ENCODE results near the gene CHD2. TPM values are rescaled to one million over a fixed set of nuclear protein-coding genes. Genes with fewer than 3 reads are reported as not detected.
"Not testable (repeated sequence)": the region's sequence is repeated elsewhere in the genome, so short reads cannot be mapped to it uniquely, and the experiment has no call there.

Gene CHD2
- total RNA-seq, 1 donor, result 947 TPM

GRCh38 chr15:92907896-92908712 lies 8.0 kb downstream of the CHD2 start:
- Histone ChIP-seq H3K27me3 (ENCODE audit: insufficient read depth, low read length) (no peaks in the 10 kb centered on the region), H3K4me3 (ENCODE audit: low read length) (no peak overlapping the region), H3K9me3 (ENCODE audit: low read depth, low read length) (no peaks in the 10 kb centered on the region), H3K4me1 (ENCODE audit: insufficient read depth, low read length) (peaks cover 80% of the 10 kb centered on the region)

- Histone ChIP-seq H3K4me1 (ENCODE audit: insufficient read depth, low read length) (peaks cover 86% of the 10 kb centered on the region), H3K9me3 (ENCODE audit: low read depth, low read length) (no peaks in the 10 kb centered on the region), H3K4me3 (ENCODE audit: low read length) (no peak overlapping the region)
Measured at GRCh38 chr15:92908713-92909057, 8.6 kb downstream of the CHD2 start.

GRCh38 chr15:92909136-92909781 lies 9.1 kb downstream of the CHD2 start:
- Histone ChIP-seq H3K4me1 (ENCODE audit: insufficient read depth, low read length) (peaks cover 92% of the 10 kb centered on the region), H3K9me3 (ENCODE audit: low read depth, low read length) (no peaks in the 10 kb centered on the region), H3K27me3 (ENCODE audit: insufficient read depth, low read length) (no peaks in the 10 kb centered on the region), H3K4me3 (ENCODE audit: low read length) (no peak overlapping the region)

More at GRCh38 chr15:92908713-92909057, 8.6 kb downstream of the CHD2 start:
- no peaks in the 10 kb centered on the region for H3K27me3 ChIP-seq (ENCODE audit: insufficient read depth, low read length)

- no peak overlapping the region for H3K4me3 ChIP-seq (ENCODE audit: low read length)
- no peaks in the 10 kb centered on the region for H3K27me3 ChIP-seq (ENCODE audit: insufficient read depth, low read length)
- no peaks in the 10 kb centered on the region for H3K9me3 ChIP-seq (ENCODE audit: low read depth, low read length)
- H3K4me1 ChIP-seq (ENCODE audit: insufficient read depth, low read length), result peaks cover 95% of the 10 kb centered on the region
Measured at GRCh38 chr15:92910451-92910850, 10.3 kb downstream of the CHD2 start.

- H3K9me3 ChIP-seq (ENCODE audit: low read depth, low read length), result no peaks in the 10 kb centered on the region
- no peak overlapping the region for H3K4me3 ChIP-seq (ENCODE audit: low read length)
- H3K4me1 ChIP-seq (ENCODE audit: insufficient read depth, low read length), result peaks cover 91% of the 10 kb centered on the region
- no peaks in the 10 kb centered on the region for H3K27me3 ChIP-seq (ENCODE audit: insufficient read depth, low read length)
Measured at GRCh38 chr15:92914103-92914499, 14.0 kb downstream of the CHD2 start.

- H3K27me3 ChIP-seq (ENCODE audit: insufficient read depth, low read length), result no peaks in the 10 kb centered on the region
- H3K4me3 ChIP-seq (ENCODE audit: low read length), result no peak overlapping the region
- H3K9me3 ChIP-seq (ENCODE audit: low read depth, low read length), result no peaks in the 10 kb centered on the region
- H3K4me1 ChIP-seq (ENCODE audit: insufficient read depth, low read length), result peaks cover 86% of the 10 kb centered on the region
Measured at GRCh38 chr15:92914768-92915221, 14.7 kb downstream of the CHD2 start.

DNA sequence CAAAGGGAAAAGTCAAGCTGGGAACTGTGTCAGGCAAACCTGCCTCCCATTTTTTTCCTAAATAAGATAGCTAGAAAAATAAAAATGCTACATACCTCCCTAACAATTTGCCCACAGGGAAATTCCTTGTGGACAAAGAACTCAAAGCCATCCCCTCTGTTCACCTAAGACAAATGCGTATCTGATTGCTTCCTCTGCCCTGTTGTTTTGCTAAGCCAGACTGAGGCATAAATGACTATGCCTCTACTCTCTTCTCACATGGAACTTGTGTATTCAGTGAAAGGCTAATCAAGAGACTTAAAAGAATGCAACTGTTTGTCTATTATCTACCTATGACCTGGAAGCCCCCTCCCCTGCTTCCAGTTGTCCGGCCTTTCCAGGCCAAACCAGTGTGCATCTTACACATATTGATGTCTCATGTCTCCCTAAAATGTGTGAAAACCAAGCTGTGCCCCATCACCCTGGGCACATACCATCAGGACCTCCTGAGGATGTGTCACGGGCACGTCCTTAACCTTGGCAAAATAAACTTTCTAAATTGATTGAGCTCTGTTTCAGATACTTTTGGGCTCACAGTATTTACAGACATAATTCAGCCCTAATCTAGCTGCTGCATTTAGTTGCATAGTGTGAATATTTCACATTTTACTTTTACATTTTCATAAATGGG lies 15.8 kb downstream of the CHD2 start:
- H3K4me3 ChIP-seq (ENCODE audit: low read length), result no peak overlapping the region
- H3K9me3 ChIP-seq (ENCODE audit: low read depth, low read length), result no peaks in the 10 kb centered on the region
- no peaks in the 10 kb centered on the region for H3K27me3 ChIP-seq (ENCODE audit: insufficient read depth, low read length)
- H3K4me1 ChIP-seq (ENCODE audit: insufficient read depth, low read length), result peaks cover 81% of the 10 kb centered on the region

DNA sequence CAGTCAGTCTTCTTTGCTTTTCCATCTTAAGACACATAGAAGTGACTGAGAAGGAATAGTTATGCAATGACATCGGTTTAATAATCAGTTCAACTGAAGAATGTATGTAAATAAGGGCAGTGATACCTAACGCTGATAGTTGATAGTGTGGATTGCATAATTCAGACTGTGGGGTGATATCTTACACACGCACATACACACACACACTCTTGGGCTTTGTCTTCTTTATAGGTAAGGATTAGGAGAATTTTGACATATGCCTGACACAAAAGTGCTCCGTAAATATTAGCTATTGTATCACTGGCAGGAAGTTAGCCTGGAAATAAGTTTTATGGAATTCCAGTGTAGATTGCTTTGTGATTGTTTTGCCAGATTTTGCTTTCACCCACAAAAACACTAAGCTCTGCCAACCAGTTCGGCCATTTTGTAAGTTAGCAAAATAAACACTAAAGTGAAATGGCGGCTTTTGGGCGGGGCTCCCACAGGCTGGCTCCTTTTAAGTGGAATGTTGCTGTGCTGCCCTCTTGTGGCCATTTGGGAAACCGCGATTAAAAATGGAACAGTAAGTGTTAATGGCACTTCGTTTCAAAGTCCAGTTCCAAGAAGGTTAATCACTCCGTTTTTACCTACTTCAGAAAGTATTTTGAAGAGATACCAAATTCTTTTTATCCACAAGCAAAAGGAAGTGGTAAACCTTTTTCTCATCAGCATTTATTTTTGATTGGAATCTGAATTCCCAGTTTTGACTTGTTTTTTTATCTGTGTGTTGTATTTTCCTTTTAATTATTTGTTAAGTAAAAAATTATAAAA lies 17.7 kb downstream of the CHD2 start:
- no peaks in the 10 kb centered on the region for H3K27me3 ChIP-seq (ENCODE audit: insufficient read depth, low read length)
- peaks cover 82% of the 10 kb centered on the region for H3K4me1 ChIP-seq (ENCODE audit: insufficient read depth, low read length)
- no peak overlapping the region for H3K4me3 ChIP-seq (ENCODE audit: low read length)
- no peaks in the 10 kb centered on the region for H3K9me3 ChIP-seq (ENCODE audit: low read depth, low read length)

GRCh38 chr15:92918881-92919280 lies 18.8 kb downstream of the CHD2 start:
- H3K27me3 ChIP-seq (ENCODE audit: insufficient read depth, low read length); H3K9me3 ChIP-seq (ENCODE audit: low read depth, low read length); H3K4me3 ChIP-seq (ENCODE audit: low read length): not testable (repeated sequence)
- peaks cover 80% of the 10 kb centered on the region for H3K4me1 ChIP-seq (ENCODE audit: insufficient read depth, low read length)

GRCh38 chr15:92920595-92921161 lies 20.6 kb downstream of the CHD2 start:
- Histone ChIP-seq H3K27me3 (ENCODE audit: insufficient read depth, low read length) (no peaks in the 10 kb centered on the region), H3K4me1 (ENCODE audit: insufficient read depth, low read length) (peaks cover 68% of the 10 kb centered on the region), H3K4me3 (ENCODE audit: low read length) (no peak overlapping the region), H3K9me3 (ENCODE audit: low read depth, low read length) (no peaks in the 10 kb centered on the region)

DNA sequence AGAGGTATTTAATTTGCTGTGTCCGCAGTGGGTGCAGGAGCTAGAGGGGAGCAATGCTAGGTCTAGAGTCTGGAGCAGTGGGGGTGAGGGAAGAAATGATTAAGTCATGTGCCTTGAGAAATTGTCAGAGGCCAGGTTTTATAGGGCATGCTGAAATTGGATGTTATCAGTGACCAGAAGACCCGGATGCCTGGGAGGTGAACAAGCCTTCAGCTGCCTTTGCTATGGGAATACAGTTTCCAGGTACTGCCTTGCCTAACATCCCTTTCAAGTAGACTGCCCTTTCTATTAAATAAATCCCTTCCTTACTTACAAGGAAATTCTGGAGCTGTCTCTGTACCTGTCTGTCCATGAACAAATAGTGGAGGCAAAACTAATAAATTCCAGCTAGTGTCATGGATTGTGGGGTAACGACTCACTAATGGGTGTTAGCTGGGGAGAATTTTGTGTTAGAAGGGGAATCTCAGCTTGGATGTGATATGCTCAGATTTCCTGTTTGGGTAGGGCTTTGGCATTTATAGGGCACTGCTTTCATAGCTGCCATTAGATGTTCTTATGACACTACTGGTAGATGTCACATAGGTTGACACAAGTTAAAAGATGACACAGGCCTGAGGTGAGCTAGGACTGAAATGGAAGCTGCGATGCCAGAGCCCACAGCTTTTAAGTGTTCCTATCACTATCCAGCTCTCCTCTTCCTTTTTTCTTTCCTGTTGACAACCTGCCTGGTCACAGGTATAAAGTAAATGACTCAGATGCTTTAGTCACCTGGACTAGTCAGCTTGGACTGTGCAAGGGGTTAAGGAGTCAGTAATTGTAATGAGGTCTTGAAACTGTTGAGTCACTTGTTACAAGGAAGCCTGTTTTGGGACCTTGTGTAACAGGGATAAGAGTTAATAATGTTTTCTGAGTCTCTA lies 21.3 kb downstream of the CHD2 start:
- H3K4me3 ChIP-seq (ENCODE audit: low read length), result no peak overlapping the region
- H3K4me1 ChIP-seq (ENCODE audit: insufficient read depth, low read length), result peaks cover 60% of the 10 kb centered on the region
- no peaks in the 10 kb centered on the region for H3K9me3 ChIP-seq (ENCODE audit: low read depth, low read length)
- H3K27me3 ChIP-seq (ENCODE audit: insufficient read depth, low read length), result no peaks in the 10 kb centered on the region

GRCh38 chr15:92922418-92923002 lies 22.4 kb downstream of the CHD2 start:
- Histone ChIP-seq H3K9me3 (ENCODE audit: low read depth, low read length) (no peaks in the 10 kb centered on the region), H3K4me3 (ENCODE audit: low read length) (no peak overlapping the region), H3K4me1 (ENCODE audit: insufficient read depth, low read length) (peaks cover 51% of the 10 kb centered on the region), H3K27me3 (ENCODE audit: insufficient read depth, low read length) (no peaks in the 10 kb centered on the region)

- Histone ChIP-seq H3K4me3 (ENCODE audit: low read length) (no peak overlapping the region), H3K9me3 (ENCODE audit: low read depth, low read length) (no peaks in the 10 kb centered on the region), H3K27me3 (ENCODE audit: insufficient read depth, low read length) (no peaks in the 10 kb centered on the region), H3K4me1 (ENCODE audit: insufficient read depth, low read length) (peaks cover 39% of the 10 kb centered on the region)
Measured at GRCh38 chr15:92924216-92924615, 24.1 kb downstream of the CHD2 start.
